ENCODE measurements around the gene MMP24OS. TPM values are rescaled to one million over a fixed set of nuclear protein-coding genes. Genes with fewer than 3 reads are reported as not detected.

The MMP24OS gene
- 2.9 and 12.0 TPM in 2 replicates for total RNA-seq (ENCODE audit: low replicate concordance)

DNA sequence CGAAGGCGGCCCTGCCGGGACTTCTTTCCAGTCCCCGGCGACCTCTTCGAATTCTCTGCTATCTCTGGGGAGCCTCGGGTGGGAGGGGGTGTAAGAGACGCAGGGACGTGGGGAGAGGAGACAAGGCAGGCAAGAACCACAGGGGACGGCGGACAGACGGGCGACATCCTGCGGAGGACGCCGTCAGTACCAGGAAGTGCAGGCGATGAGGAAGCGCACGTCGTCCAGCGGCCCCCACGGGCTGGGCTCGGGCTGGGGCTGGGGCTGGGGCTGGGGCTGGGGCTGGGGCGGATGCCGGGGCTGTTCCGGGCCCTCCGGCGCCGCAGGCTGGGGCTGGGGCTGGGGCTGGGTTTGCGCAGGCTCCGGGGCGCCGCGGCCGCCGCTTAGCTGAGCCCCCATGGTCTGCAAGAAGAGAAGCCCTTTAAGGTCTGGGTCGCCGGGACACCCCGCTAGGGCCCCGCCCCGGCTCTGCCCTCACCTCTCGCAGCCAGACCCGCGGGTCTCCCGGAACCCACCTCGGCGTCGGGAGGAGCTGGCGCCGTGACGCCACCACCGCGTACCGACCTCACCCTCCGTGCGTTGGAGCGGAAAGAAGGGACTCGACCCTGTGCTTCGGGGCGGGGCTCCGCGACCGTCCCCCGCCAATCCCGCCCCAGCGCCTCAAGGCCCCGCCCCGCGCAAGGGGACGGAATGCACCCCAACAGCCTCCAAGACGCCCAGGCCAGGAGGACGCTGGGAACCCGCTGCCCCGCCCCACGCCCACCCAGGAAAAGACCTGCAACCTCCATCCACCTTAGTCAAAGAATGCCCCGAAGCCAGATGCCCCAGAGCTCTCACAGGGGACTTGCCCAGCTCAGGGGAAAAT is at the start of gene MMP24OS:
Gene MMP24OS (minus strand): TSS at position 592 of the 865 bp plus-strand sequence. CDS start 193 bp downstream, at position 399.
- peak within 1 kb of the TSS; percentile 70 for H3K9ac ChIP-seq
- H3F3A ChIP-seq (ENCODE audit: low read depth) = peaks cover 30% of the 10 kb centered on the region
- peaks cover 26% of the 10 kb centered on the region for H3K79me2 ChIP-seq (ENCODE audit: low read depth)
- Mint-ChIP-seq H3K36me3 (peaks cover 25% of the 10 kb centered on the region), H3K27me3 (ENCODE audit: insufficient read depth, low read depth) (peaks cover 4% of the 10 kb centered on the region), H3K27ac (peak within 1 kb of the TSS; percentile 98), H3K4me3 (peak within 1 kb of the TSS; percentile 97), H3K4me1 (peaks cover 17% of the 10 kb centered on the region), H3K9me3 (no peaks in the 10 kb centered on the region)
- TF ChIP-seq, protein P1, sequence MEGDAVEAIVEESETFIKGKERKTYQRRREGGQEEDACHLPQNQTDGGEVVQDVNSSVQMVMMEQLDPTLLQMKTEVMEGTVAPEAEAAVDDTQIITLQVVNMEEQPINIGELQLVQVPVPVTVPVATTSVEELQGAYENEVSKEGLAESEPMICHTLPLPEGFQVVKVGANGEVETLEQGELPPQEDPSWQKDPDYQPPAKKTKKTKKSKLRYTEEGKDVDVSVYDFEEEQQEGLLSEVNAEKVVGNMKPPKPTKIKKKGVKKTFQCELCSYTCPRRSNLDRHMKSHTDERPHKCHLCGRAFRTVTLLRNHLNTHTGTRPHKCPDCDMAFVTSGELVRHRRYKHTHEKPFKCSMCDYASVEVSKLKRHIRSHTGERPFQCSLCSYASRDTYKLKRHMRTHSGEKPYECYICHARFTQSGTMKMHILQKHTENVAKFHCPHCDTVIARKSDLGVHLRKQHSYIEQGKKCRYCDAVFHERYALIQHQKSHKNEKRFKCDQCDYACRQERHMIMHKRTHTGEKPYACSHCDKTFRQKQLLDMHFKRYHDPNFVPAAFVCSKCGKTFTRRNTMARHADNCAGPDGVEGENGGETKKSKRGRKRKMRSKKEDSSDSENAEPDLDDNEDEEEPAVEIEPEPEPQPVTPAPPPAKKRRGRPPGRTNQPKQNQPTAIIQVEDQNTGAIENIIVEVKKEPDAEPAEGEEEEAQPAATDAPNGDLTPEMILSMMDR (IDR thresholded peaks at IDR 0.05) = peak; percentile 30
- TF ChIP-seq EZH2phosphoT487 (IDR thresholded peaks at IDR 0.05) (no peak), EZH2 (IDR thresholded peaks at IDR 0.05) (no peak)
- no peaks in the 10 kb centered on the region for H3K36me3 ChIP-seq
- H3K4me2 ChIP-seq = peak within 1 kb of the TSS; percentile 96
- H4K20me1 ChIP-seq (ENCODE audit: low read depth) = no peaks in the 10 kb centered on the region
- peak within 1 kb of the TSS; percentile 79 for H3K4me3 ChIP-seq
- peak within 1 kb of the TSS; percentile 72 for H3K27ac ChIP-seq
- H3K27me3 ChIP-seq = no peaks in the 10 kb centered on the region
- no peak within 1 kb of the TSS for H2AFZ ChIP-seq (replicated peaks)
- DNase-seq (ENCODE audit: low spot score) = peak; percentile 97
- no peaks in the 10 kb centered on the region for H3K4me1 ChIP-seq
- H3K9me3 ChIP-seq (ENCODE audit: low read depth) = no peaks in the 10 kb centered on the region

DNA sequence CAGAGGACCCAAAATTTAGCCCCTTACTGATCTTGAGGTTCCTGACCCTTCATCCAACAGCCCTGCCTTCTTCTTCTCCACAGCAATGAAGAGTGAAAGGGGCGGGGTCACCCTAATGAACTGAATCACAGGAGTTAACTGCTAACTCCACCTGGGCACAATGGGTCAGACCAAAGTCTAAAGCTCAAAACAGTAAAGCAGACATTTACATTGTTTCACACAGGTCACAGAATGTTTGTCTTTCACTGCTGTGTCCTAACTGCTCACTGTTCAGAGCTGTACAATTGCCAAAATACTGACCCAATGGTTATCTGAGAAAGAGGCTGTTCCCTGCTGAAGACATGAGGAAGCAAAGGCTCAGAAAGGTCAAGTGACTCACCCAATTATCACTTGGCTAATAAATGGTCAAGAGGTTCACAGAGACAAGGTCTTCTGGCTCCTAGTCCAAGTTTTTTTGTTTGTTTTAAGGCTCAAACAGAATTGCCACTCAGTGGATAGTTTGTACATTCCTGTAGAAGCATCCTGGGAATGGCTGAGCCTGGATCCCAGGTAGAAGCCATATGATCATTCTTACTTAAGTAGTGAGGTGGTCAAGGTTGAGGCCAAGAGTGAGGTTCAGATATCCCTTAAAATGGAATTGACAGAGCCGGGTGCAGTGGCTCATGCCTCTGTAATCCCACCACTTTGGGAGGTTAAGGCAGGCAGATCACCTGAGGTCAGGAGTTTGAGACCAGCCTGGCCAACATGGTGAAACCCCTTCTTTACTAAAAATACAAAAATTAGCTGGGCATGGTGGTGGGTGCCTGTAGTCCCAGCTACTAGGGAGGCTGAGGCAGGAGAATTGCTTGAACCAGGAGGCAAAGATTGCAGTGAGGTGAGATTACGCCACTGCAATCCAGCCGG is 49.4 kb upstream of the MMP24OS start:
- Histone ChIP-seq H3K36me3 (no peaks in the 10 kb centered on the region), H3K79me2 (ENCODE audit: low read depth) (no peaks in the 10 kb centered on the region), H3K4me3 (no peak overlapping the region), H2AFZ (replicated peaks) (no peak overlapping the region), H3K4me1 (no peaks in the 10 kb centered on the region), H4K20me1 (ENCODE audit: low read depth) (no peaks in the 10 kb centered on the region), H3K9me3 (ENCODE audit: low read depth) (no peaks in the 10 kb centered on the region), H3F3A (ENCODE audit: low read depth) (no peaks in the 10 kb centered on the region), H3K9ac (no peak overlapping the region), H3K27me3 (no peaks in the 10 kb centered on the region), H3K4me2 (no peak overlapping the region), H3K27ac (no peak overlapping the region)
- H3K27me3 Mint-ChIP-seq (ENCODE audit: insufficient read depth, low read depth) = no peaks in the 10 kb centered on the region
- H3K4me1 Mint-ChIP-seq = peaks cover 12% of the 10 kb centered on the region
- no peak overlapping the region for H3K27ac Mint-ChIP-seq
- H3K9me3 Mint-ChIP-seq = no peaks in the 10 kb centered on the region
- H3K36me3 Mint-ChIP-seq = peaks cover 2% of the 10 kb centered on the region
- no peak for DNase-seq (ENCODE audit: low spot score)
- TF ChIP-seq EZH2phosphoT487 (IDR thresholded peaks at IDR 0.05) (no peak), EZH2 (IDR thresholded peaks at IDR 0.05) (no peak)
- TF ChIP-seq, protein P1 (IDR thresholded peaks at IDR 0.05) = no peak
- H3K4me3 Mint-ChIP-seq = no peak overlapping the region

DNA sequence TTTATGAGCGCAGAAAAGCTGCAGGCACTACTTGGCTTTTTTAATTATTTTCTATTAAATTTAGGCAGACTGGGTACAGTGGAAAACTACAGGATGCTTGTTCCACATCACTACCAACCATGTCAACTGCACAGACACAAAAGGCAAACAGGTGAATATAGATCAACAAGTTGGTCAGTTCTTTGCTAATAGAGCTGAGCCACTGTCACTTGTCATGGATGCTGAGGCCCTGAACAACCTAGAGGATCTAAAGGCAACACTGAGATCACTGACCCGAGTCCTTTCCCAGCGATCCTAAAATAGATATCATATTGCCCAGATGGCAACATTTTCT is 48.8 kb upstream of the MMP24OS start:
- no peak overlapping the region for H3K4me3 Mint-ChIP-seq
- H3K4me3 ChIP-seq = no peak overlapping the region

More for the DNA sequence above, 48.8 kb upstream of the MMP24OS start:
- no peak for DNase-seq (ENCODE audit: low spot score)
- no peak for TF ChIP-seq EZH2phosphoT487 (IDR thresholded peaks at IDR 0.05)
- TF ChIP-seq, protein P1 (IDR thresholded peaks at IDR 0.05) = no peak
- no peak for TF ChIP-seq EZH2 (IDR thresholded peaks at IDR 0.05)
- H3K27me3 Mint-ChIP-seq (ENCODE audit: insufficient read depth, low read depth) = no peaks in the 10 kb centered on the region
- H3K9me3 Mint-ChIP-seq = no peaks in the 10 kb centered on the region
- no peak overlapping the region for H2AFZ ChIP-seq (replicated peaks)
- peaks cover 2% of the 10 kb centered on the region for H3K36me3 Mint-ChIP-seq
- H3K36me3 ChIP-seq = no peaks in the 10 kb centered on the region
- peaks cover 12% of the 10 kb centered on the region for H3K4me1 Mint-ChIP-seq
- H4K20me1 ChIP-seq (ENCODE audit: low read depth) = no peaks in the 10 kb centered on the region
- no peaks in the 10 kb centered on the region for H3K27me3 ChIP-seq
- H3K27ac ChIP-seq = no peak overlapping the region
- no peak overlapping the region for H3K27ac Mint-ChIP-seq
- no peak overlapping the region for H3K9ac ChIP-seq
- H3K79me2 ChIP-seq (ENCODE audit: low read depth) = no peaks in the 10 kb centered on the region
- no peaks in the 10 kb centered on the region for H3K9me3 ChIP-seq (ENCODE audit: low read depth)
- no peaks in the 10 kb centered on the region for H3K4me1 ChIP-seq
- no peak overlapping the region for H3K4me2 ChIP-seq
- no peaks in the 10 kb centered on the region for H3F3A ChIP-seq (ENCODE audit: low read depth)

Data from neural progenitor cell (in vitro differentiated cells).